Peyer's patch (tissue), 4 donors: ENCODE results near the gene FAIM2.

Experiments used
- POLR2A ChIP-seq, 2 donors: fragments of 450-650 bp; IDR thresholded peaks; one replicate each; pipeline ENCODE4 v1.5.1; 2017; ENCODE audit warnings: antibody characterized with exemption in 2 of 2, mild to moderate bottlenecking in 2 of 2, moderate library complexity in 2 of 2
- TF ChIP-seq, protein P1 (sequence below), 6 experiments: fragments of 450-650 bp in 4 of 6; fragments of 200-600 bp in 2 of 6; sonication (generic) in 1 of 6; IDR thresholded peaks; one replicate each; pipeline ENCODE4 v1.5.1; 2017 to 2019; ENCODE audit warnings: antibody characterized with exemption in 6 of 6, mild to moderate bottlenecking in 3 of 6, moderate library complexity in 1 of 6

DNA sequence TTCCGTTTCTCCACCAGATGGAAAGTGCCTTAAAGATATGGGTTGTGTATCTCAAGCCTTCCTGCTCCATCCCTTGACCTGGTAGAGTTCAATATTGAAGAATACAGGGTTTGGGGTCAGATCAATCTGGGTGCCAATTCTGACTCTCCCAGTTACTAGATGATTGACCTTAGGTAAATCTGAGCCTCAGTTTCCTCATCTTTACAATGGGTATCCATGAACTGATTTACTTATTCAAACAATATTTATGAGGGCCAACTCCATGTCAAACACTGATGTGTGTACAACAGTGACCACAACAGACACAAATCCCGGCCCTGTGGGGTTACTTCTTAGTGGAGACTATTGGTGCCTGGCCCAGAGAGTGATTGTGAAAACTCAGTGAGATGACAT, 7.5 kb upstream of the FAIM2 start:
- TF ChIP-seq, protein P1, sequence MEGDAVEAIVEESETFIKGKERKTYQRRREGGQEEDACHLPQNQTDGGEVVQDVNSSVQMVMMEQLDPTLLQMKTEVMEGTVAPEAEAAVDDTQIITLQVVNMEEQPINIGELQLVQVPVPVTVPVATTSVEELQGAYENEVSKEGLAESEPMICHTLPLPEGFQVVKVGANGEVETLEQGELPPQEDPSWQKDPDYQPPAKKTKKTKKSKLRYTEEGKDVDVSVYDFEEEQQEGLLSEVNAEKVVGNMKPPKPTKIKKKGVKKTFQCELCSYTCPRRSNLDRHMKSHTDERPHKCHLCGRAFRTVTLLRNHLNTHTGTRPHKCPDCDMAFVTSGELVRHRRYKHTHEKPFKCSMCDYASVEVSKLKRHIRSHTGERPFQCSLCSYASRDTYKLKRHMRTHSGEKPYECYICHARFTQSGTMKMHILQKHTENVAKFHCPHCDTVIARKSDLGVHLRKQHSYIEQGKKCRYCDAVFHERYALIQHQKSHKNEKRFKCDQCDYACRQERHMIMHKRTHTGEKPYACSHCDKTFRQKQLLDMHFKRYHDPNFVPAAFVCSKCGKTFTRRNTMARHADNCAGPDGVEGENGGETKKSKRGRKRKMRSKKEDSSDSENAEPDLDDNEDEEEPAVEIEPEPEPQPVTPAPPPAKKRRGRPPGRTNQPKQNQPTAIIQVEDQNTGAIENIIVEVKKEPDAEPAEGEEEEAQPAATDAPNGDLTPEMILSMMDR (IDR thresholded peaks at IDR 0.05) = no peak
- no peak for TF ChIP-seq POLR2A (IDR thresholded peaks at IDR 0.05)
